Activated naive CD4-positive, alpha-beta T cell treated with anti-CD3 and anti-CD28 coated beads, Interleukin-2, amount 10 ng/mL, durations not matched to agents 7 days and 5 days (primary cell): Measurements from ENCODE around the gene KRTAP4-3.
"Not testable (repeated sequence)": the region's sequence is repeated elsewhere in the genome, so short reads cannot be mapped to it uniquely, and the experiment has no call there.

Experiments used
- CTCF ChIA-PET: fragments of 350-600 bp; sonication (Branson Sonifier 250); formaldehyde crosslinking; loops from one replicate; lab custom pipeline; 2021; ENCODE audit warnings: antibody characterized with exemption; lab: Charles Lee
- DNase-seq: peaks from one replicate; pipeline ENCODE4 v3.0.0-alpha.2; 2020
- H3K27ac Mint-ChIP-seq: one replicate; pipeline ENCODE4 v1.8.0; 2021; ENCODE audit warnings: mild to moderate bottlenecking, moderate library complexity, mixed read lengths
- H3K27me3 Mint-ChIP-seq: one replicate; pipeline ENCODE4 v1.8.0; 2021; ENCODE audit warnings: mild to moderate bottlenecking, mixed read lengths
- H3K36me3 Mint-ChIP-seq: one replicate; pipeline ENCODE4 v1.8.0; 2021; ENCODE audit warnings: mixed read lengths
- H3K4me1 Mint-ChIP-seq: one replicate; pipeline ENCODE4 v1.8.0; 2021; ENCODE audit warnings: mixed read lengths
- H3K4me3 Mint-ChIP-seq: one replicate; pipeline ENCODE4 v1.8.0; 2021; ENCODE audit warnings: mild to moderate bottlenecking, moderate library complexity, mixed read lengths
- H3K9me3 Mint-ChIP-seq: one replicate; pipeline ENCODE4 v1.8.0; 2021; ENCODE audit warnings: mixed read lengths

The KRTAP4-3 gene

DNA sequence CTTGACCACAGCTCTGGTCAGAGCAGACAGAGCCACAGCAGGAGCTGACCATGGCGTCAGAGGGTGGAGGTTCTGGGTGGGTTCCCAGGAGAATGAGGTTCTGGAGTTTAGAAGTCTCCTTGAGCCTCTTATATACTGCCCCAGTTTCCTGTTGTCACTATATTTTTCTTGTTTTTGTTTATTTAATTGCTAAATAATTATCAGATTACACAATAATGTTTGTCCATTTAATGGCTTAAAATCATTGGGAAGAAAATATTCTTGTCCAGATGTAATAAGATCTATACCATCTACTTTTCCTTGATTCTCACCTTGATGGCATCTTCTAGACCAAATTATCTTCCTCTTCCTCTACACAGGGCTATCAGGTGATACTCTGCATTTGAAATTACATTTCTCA, at the start of gene KRTAP4-3:
KRTAP4-3 (minus strand) TSS at position 101 of the 400 bp plus-strand sequence; CDS start at position 52, 49 bp downstream.
- DNase-seq = no peak
- no peaks in the 10 kb centered on the region for H3K9me3 Mint-ChIP-seq
- CTCF ChIA-PET = no interaction called here
- H3K27ac Mint-ChIP-seq = no peak within 1 kb of the TSS
- no peaks in the 10 kb centered on the region for H3K4me1 Mint-ChIP-seq
- H3K36me3 Mint-ChIP-seq = no peaks in the 10 kb centered on the region
- peaks cover 4% of the 10 kb centered on the region for H3K27me3 Mint-ChIP-seq
- no peak within 1 kb of the TSS for H3K4me3 Mint-ChIP-seq

DNA sequence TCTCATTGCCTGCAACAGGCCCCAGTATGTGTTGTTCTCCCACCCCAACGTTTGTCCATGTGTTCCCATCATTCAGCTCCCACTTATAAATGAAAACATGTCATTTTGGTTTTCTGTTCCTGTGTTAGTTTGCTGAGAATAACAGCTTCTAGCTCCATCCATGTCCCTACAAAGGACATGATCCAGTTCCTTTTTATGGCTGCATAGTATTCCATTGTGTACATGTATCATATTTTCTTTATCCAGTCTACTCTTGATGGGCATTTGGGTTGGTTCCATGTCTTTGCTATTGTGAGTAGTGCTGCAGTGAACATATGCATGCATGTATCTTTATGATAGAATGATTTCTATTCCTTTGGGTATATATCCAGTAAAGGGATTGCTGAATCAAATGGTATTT, 47.7 kb upstream of the KRTAP4-3 start:
- H3K36me3 Mint-ChIP-seq = no peaks in the 10 kb centered on the region
- CTCF ChIA-PET = no interaction called here
- no peak overlapping the region for H3K4me3 Mint-ChIP-seq
- H3K9me3 Mint-ChIP-seq = peaks cover 2% of the 10 kb centered on the region
- no peak overlapping the region for H3K27ac Mint-ChIP-seq
- no peak for DNase-seq
- H3K4me1 Mint-ChIP-seq = no peaks in the 10 kb centered on the region
- H3K27me3 Mint-ChIP-seq = peaks cover 11% of the 10 kb centered on the region

DNA sequence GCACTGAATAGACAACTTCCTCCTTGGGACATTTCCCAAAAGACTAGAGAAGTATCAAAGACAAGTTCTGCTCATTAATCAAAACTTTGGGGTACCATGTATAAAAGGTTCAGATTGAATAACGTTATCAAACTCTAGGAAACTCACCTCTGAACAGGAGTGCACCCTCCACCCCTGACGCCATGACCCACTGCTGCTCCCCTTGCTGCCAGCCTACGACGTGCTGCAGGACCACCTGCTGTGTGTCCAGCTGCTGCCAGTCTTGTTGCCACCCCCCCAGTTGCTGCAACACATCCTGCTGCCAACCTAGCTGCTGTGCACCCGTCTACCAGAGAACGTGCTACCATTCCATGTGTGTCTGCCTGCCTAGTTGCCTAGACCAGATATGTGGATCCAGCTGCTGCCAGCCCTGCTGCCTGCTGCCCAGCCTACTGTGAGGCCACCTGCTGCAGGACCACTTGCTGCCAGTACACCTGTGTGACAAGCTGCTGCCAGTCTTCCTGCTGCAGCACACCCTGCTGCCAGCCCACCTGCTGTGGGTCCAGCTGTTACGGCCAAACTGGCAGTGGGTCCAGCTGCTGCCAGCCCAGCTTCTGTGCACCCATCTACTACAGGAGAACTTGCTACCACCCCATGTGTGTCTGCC, 44.6 kb upstream of the KRTAP4-3 start:
- Mint-ChIP-seq H3K36me3 (no peaks in the 10 kb centered on the region), H3K27me3 (peaks cover 15% of the 10 kb centered on the region), H3K4me1 (no peaks in the 10 kb centered on the region), H3K9me3 (no peaks in the 10 kb centered on the region), H3K4me3 (no peak overlapping the region), H3K27ac (no peak overlapping the region)
- DNase-seq = no peak
- CTCF ChIA-PET = no interaction called here

DNA sequence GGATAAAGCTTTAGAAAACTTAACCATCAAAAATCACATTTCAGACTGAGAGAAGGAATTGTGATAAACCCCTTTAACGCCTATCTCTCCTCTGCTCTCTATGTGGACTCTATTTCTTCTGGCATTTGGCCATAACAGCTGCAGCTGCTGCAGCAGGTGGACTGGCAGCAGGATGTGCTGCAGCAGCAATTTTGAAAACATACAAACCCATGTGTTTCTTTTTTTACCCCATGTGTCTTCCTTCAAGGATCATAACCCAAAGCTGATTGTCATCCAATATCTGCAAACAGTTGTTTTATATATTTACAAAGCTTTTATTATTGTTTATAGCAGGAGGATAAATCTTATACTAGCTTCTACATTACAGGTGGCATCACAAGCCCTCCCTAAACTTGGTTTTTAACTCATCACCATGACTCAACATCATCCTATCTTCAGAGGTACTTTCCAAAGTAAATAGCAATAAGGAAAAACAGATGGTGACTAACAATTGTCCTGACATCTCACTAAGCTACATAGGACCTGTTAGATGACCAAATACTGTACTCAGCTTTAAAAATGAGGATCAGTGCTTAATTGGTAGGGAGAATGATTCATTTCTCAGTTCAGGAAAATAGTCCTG, 43.9 kb upstream of the KRTAP4-3 start:
- DNase-seq = no peak
- Mint-ChIP-seq H3K27ac (no peak overlapping the region), H3K4me3 (no peak overlapping the region), H3K9me3 (no peaks in the 10 kb centered on the region), H3K27me3 (peaks cover 15% of the 10 kb centered on the region), H3K36me3 (no peaks in the 10 kb centered on the region), H3K4me1 (no peaks in the 10 kb centered on the region)
- CTCF ChIA-PET = interaction anchor here (0.7 kb wide), 1 partner anchor 262 kb away, joined by 3 read pairs; no protein-coding TSS in a partner anchor

DNA sequence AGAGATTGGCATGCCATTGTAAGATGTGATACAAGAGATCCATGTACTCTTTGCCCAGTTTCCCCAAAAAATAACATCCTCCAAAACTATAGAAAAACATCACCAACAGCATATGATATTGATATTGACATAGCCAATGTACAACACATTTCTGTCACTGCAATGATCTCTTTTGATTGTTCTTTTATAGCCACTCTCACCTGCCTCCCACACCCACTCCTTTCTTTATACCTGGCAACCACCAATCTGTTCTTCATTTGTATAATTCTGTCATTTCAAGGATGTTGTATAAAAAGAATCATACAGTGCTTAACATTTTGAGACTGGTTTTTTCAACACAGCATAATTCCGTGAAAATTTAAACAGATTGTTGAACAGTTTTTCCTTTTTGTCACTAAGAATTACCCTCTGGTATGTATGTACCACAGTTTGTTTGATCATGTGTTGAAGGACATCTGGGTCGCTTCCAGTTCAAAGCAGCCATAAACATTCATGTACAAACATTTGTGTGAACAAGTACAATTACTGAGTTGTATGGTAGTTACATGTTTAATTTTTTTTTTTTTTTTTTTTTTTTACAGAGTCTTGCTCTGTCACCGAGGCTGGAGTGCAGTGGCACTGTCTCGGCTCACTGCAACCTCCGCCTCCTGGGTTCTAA, 31.5 kb upstream of the KRTAP4-3 start:
- Mint-ChIP-seq H3K36me3 (no peaks in the 10 kb centered on the region), H3K4me1 (no peaks in the 10 kb centered on the region), H3K27ac (no peak overlapping the region), H3K27me3 (no peaks in the 10 kb centered on the region), H3K9me3 (peaks cover 3% of the 10 kb centered on the region), H3K4me3 (no peak overlapping the region)
- DNase-seq = no peak
- CTCF ChIA-PET = no interaction called here

DNA sequence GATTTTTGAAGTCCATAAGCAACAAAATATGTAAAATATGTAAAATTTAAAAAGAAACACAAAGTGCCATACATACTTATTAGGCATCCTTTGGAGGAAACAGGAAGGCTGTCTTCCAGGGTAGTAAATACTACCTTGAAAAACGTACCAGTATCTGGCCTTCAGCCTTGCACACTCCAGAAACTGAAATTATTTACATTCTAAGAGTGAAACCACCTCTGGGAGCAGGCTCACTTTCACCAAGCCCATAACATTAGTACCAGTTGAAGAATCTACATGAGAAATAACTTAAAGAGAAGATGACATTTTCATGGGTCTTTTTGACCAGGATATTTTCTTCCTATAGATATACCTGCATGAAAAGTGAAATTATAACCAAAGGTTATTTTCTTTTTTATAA, 28.0 kb upstream of the KRTAP4-3 start:
- Mint-ChIP-seq H3K27me3 (no peaks in the 10 kb centered on the region), H3K4me1 (no peaks in the 10 kb centered on the region), H3K9me3 (peaks cover 3% of the 10 kb centered on the region), H3K4me3 (no peak overlapping the region), H3K27ac (no peak overlapping the region), H3K36me3 (no peaks in the 10 kb centered on the region)
- no peak for DNase-seq
- CTCF ChIA-PET = no interaction called here

DNA sequence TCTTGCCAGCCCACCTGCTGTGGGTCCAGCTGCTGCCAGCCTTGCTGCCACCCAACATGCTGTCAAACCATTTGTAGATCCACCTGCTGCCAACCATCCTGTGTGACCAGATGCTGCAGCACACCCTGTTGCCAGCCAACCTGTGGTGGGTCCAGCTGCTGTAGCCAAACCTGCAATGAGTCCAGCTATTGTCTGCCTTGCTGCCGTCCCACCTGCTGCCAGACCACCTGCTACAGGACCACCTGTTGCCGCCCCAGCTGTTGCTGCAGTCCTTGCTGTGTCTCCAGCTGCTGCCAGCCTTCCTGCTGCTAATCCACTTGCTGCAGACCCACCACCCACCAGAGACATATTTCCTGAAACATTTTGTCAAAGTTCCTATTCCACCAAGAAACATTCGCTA, 22.3 kb upstream of the KRTAP4-3 start:
- Mint-ChIP-seq H3K4me1 (no peaks in the 10 kb centered on the region), H3K9me3 (no peaks in the 10 kb centered on the region), H3K4me3 (no peak overlapping the region), H3K27me3 (peaks cover 8% of the 10 kb centered on the region), H3K36me3 (no peaks in the 10 kb centered on the region), H3K27ac (no peak overlapping the region)
- CTCF ChIA-PET = no interaction called here
- DNase-seq = no peak

DNA sequence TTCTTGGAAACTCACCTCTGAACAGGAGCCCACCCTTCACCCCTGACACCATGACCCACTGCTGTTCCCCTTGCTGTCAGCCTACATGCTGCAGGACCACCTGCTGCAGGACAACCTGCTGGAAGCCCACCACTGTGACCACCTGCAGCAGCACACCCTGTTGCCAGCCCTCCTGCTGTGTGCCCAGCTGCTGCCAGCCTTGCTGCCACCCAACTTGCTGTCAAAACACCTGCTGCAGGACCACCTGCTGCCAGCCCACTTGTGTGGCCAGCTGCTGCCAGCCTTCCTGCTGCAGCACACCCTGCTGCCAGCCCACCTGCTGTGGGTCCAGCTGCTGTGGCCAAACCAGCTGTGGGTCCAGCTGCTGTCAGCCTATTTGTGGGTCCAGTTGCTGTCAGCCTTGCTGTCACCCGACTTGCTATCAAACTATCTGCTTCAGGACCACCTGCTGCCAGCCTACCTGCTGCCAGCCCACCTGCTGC, 21.9 kb upstream of the KRTAP4-3 start, which contains the start of gene KRTAP9-1:
KRTAP9-1 (plus strand) TSS at position 51 of the 482 bp plus-strand sequence; CDS start at position 51, 0 bp downstream.
- H3K4me1 Mint-ChIP-seq, DNase-seq, H3K9me3 Mint-ChIP-seq, H3K36me3 Mint-ChIP-seq, CTCF ChIA-PET, H3K27me3 Mint-ChIP-seq, H3K27ac Mint-ChIP-seq, H3K4me3 Mint-ChIP-seq: not testable (repeated sequence)

DNA sequence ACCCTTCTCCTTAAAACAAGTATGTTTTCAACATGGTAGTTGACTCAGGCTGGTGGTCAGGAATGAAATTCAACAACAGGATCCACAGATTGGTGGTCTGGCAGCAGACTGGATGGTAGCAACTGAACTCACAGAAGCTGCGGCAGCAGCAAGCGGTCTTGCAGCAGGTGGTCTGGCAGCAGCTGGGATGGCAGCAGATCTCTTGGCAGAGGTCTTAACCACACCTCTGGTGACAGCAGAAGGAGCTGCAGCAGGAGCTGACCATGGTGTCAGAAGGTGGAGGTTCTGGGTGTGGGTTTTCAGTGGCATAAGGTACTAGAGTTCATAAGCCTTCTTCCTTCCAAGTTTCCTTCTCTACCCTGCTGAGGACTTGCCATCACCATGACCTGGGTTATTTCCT, 18.9 kb upstream of the KRTAP4-3 start:
- H3K36me3 Mint-ChIP-seq = no peaks in the 10 kb centered on the region
- CTCF ChIA-PET = no interaction called here
- DNase-seq = no peak
- H3K27ac Mint-ChIP-seq = no peak overlapping the region
- peaks cover 12% of the 10 kb centered on the region for H3K27me3 Mint-ChIP-seq
- no peaks in the 10 kb centered on the region for H3K9me3 Mint-ChIP-seq
- H3K4me3 Mint-ChIP-seq = no peak overlapping the region
- no peaks in the 10 kb centered on the region for H3K4me1 Mint-ChIP-seq

DNA sequence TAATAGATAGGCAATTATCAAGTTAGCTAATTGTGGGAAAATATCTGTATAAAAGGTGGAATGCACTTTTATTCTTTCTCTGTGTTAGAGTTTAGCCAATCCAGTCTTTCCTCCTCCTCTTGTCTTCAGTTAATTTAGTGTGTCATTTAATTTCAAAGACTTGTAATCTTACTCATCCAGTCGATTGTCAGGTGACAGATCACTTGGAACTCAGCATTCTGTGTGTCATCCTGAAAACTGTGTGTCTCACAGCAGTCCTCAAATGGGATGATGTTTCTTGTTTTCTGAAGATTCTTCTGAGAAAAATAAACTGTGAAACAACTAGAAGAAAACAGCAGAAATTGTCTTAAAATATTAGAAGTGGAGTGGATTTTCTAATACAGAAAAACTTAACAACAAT, 17.0 kb upstream of the KRTAP4-3 start:
- no peak for DNase-seq
- H3K27me3 Mint-ChIP-seq = peaks cover 8% of the 10 kb centered on the region
- H3K36me3 Mint-ChIP-seq = no peaks in the 10 kb centered on the region
- CTCF ChIA-PET = interaction anchor here (0.7 kb wide), 1 partner anchor 363 kb away, joined by 3 read pairs; no protein-coding TSS in a partner anchor
- no peaks in the 10 kb centered on the region for H3K9me3 Mint-ChIP-seq
- no peak overlapping the region for H3K4me3 Mint-ChIP-seq
- H3K27ac Mint-ChIP-seq = no peak overlapping the region
- H3K4me1 Mint-ChIP-seq = no peaks in the 10 kb centered on the region

DNA sequence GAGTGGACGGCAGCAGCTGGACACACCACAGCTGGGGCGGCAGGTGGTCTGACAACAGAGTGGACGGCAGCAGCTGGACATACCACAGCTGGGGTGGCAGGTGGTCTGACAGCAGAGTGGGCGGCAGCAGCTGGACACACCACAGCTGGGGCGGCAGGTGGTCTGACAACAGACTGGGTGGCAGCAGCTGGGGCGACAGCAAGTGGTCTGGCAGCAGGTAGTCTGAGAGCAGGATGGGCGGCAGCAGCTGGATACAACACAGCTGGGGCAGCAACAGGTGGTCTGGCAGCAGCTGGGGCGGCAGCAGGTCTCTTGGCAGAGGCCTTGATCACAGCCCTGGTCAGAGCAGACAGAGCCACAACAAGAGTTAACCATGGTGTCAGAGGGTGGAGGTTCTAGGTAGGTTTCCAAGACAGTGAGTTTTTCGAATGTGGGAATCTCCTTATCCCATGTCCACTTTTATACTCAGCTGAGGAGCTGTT, 16.5 kb upstream of the KRTAP4-3 start, which contains the start of gene KRTAP4-1:
KRTAP4-1 (minus strand) TSS at position 432 of the 482 bp plus-strand sequence; CDS start at position 375, 57 bp downstream.
- Mint-ChIP-seq H3K4me1 (no peaks in the 10 kb centered on the region), H3K27ac (no peak within 1 kb of the TSS), H3K36me3 (no peaks in the 10 kb centered on the region), H3K4me3 (no peak within 1 kb of the TSS), H3K9me3 (no peaks in the 10 kb centered on the region), H3K27me3 (peaks cover 8% of the 10 kb centered on the region)
- DNase-seq = no peak
- CTCF ChIA-PET = no interaction called here

DNA sequence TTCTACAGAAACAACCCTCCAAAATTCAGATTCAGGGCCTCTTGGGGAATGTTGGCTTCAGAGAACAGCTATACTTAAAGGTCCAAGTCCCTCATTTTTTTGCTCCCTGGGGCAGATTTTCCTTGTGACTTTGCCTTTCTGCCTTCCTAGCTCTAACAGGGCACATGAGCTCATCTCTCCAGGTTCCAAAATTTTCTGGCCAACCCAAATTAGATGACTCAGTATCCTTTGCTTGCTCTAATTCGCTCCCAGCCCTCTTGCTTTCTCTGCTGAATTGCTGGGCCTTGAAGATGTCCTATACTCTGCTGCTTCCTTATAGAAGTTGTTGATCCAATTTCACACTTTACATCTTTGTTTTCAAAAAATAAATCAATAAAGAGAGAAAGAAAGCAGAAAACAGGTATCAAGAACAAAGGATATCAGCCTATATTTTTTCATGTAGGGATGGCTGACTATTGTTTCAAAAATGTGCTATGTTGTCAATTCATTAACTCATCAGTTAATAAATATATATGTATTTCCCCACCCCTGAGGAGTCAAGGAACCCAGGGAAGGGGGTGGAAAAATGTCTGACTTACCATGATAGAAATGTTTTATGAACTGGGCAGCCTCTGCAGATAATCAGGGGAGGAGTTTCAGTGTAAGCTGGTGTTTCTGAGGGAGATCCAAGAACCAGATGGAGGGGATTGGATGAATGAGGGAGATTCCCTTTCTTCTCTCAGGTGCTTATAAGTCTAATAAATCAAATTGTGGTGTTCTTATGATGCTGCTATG, 11.0 kb upstream of the KRTAP4-3 start:
- Mint-ChIP-seq H3K36me3 (no peaks in the 10 kb centered on the region), H3K4me3 (no peak overlapping the region), H3K9me3 (no peaks in the 10 kb centered on the region), H3K4me1 (no peaks in the 10 kb centered on the region), H3K27me3 (peaks cover 3% of the 10 kb centered on the region), H3K27ac (no peak overlapping the region)
- CTCF ChIA-PET = no interaction called here
- no peak for DNase-seq

DNA sequence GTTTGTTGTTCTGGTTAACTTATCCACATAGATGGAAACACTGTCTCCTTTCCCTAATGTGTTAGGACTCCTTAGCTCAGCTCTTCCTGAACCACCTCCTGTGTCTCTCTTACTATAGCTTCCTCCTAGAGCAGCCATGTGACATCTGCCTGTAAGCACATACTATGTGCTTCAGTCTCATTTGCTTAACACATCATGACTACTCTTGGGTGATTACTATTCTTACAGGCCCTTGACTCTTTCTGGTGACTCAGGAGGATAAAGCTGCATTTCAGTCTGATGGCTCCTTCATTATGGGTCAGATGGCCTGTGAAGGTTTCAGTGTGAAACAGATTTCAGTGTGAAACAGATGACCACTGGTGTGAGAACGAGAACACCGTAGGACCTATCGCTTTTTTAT, 10.3 kb upstream of the KRTAP4-3 start:
- CTCF ChIA-PET = no interaction called here
- H3K27me3 Mint-ChIP-seq = peaks cover 3% of the 10 kb centered on the region
- DNase-seq = no peak
- H3K9me3 Mint-ChIP-seq = no peaks in the 10 kb centered on the region
- no peak overlapping the region for H3K27ac Mint-ChIP-seq
- no peak overlapping the region for H3K4me3 Mint-ChIP-seq
- H3K4me1 Mint-ChIP-seq = no peaks in the 10 kb centered on the region
- H3K36me3 Mint-ChIP-seq = no peaks in the 10 kb centered on the region

DNA sequence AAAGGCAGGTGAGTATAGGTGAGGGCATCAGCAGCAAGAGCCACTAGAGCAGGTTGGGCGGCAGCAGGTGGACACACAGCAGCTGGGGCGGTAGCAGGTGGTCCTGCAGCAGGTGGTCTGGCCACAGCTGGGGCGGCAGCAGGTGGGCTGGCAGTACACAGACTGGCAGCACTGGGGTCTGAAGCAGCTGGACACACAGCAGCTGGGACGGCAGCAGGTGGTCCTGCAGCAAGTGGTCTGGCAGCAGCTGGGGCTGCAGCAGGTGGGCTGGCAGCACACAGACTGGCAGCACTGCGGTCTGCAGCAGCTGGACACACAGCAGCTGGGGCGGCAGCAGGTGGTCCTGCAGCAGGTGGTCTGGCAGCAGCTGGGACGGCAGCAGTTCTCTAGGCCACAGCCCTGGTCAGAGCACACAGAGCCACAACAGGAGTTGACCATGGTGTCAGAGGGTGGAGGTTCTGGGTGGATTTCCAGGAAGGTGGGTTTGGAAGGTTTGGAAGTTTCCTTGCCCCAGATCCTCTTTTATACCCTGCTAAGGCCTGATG, 9.8 kb upstream of the KRTAP4-3 start, which contains the start of gene KRTAP4-2:
KRTAP4-2 (minus strand) TSS at position 495 of the 545 bp plus-strand sequence; CDS start at position 438, 57 bp downstream.
- CTCF ChIA-PET = no interaction called here
- no peak for DNase-seq
- Mint-ChIP-seq H3K4me1 (no peaks in the 10 kb centered on the region), H3K9me3 (no peaks in the 10 kb centered on the region), H3K36me3 (no peaks in the 10 kb centered on the region), H3K4me3 (no peak within 1 kb of the TSS), H3K27me3 (peaks cover 3% of the 10 kb centered on the region), H3K27ac (no peak within 1 kb of the TSS)
